GM12878 (cell line): ENCODE results near the gene CACNA2D1. TPM values are rescaled to one million over a fixed set of nuclear protein-coding genes. Genes with fewer than 3 reads are reported as not detected.

Experiments
- ATAC-seq: fragments of 200-7000 bp; cut with Tn5 transposase; 3 replicates; pipeline ENCODE4 v1.9.1; 2020; ENCODE audit warnings: mild to moderate bottlenecking, moderate library complexity
- BruUV-seq: library from RNA; stranded (reverse); fragments of 400-500 nt; replicated peaks from 2 replicates; lab custom pipeline; 2021; lab: Mats Ljungman, UMichigan
- CTCF ChIA-PET: fragments of 300-600 bp; sonication (Branson Sonifier 250); formaldehyde crosslinking; extraction: SDS; loops from one replicate; lab custom pipeline; 2021; ENCODE audit warnings: inconsistent platforms; lab: Yijun Ruan, JAX
- POLR2A ChIA-PET: fragments of 350-600 bp; formaldehyde crosslinking; extraction: SDS; loops from one replicate; lab custom pipeline; 2021; ENCODE audit warnings: inconsistent platforms; lab: Charles Lee
- RAD21 ChIA-PET: fragments of 300-600 bp; sonication (Branson Sonifier 250); formaldehyde crosslinking; loops from one replicate; lab custom pipeline; 2023; ENCODE audit warnings: antibody characterized with exemption; ENCODE audit not compliant: unreplicated experiment; lab: Charles Lee
- SMC1A ChIA-PET: fragments of 300-600 bp; sonication (Branson Sonifier 250); formaldehyde crosslinking; loops from one replicate; lab custom pipeline; 2023; ENCODE audit not compliant: unreplicated experiment, uncharacterized antibody; lab: Charles Lee
- DNase-seq: peaks from one replicate; pipeline ENCODE4 v3.0.0-alpha.2; 2011; ENCODE audit warnings: low read depth, low spot score
- FAIRE-seq: peaks from 3 replicates; lab custom pipeline; 2011; peaks lifted over from hg19 to GRCh38; lab: Jason Lieb, UNC
- H2AFZ ChIP-seq: 2 replicates; pipeline ENCODE4 v1.6.0; 2011; ENCODE audit warnings: low read depth, low read length, control low read depth; ENCODE audit not compliant: control insufficient read depth
- H3K27ac ChIP-seq: 2 replicates; pipeline ENCODE4 v1.5.1; 2011; ENCODE audit warnings: control low read depth; ENCODE audit not compliant: control insufficient read depth, insufficient read depth
- H3K27me3 ChIP-seq, 2 experiments: replicated peaks in 1 of 2; 2 replicates each; pipeline versions ENCODE4 v1.6.0 to v1.6.1; 2011; ENCODE audit warnings: low read length in 1 of 2; ENCODE audit not compliant: control insufficient read depth in 2 of 2, insufficient read depth in 2 of 2
- H3K36me3 ChIP-seq, 2 experiments: 2 replicates each; pipeline ENCODE4 v1.5.1; 2011; ENCODE audit warnings: low read length in 1 of 2; ENCODE audit not compliant: control insufficient read depth in 2 of 2, insufficient read depth in 2 of 2
- H3K4me1 ChIP-seq: 2 replicates; pipeline ENCODE4 v1.6.1; 2011; ENCODE audit warnings: mild to moderate bottlenecking, low read length, moderate library complexity, mixed read lengths; ENCODE audit not compliant: control insufficient read depth, insufficient read depth
- H3K4me2 ChIP-seq: 2 replicates; pipeline ENCODE4 v1.6.0; 2011; ENCODE audit warnings: control low read depth; ENCODE audit not compliant: control insufficient read depth, insufficient read depth
- H3K4me3 ChIP-seq: fragments of 200-600 bp; sonication (generic); 2 replicates; pipeline ENCODE4 v1.5.1; 2016
- H3K79me2 ChIP-seq: 2 replicates; pipeline ENCODE4 v1.6.0; 2011; ENCODE audit warnings: low read length; ENCODE audit not compliant: control insufficient read depth, insufficient read depth
- H3K9ac ChIP-seq: 2 replicates; pipeline ENCODE4 v1.8.0; 2011; ENCODE audit warnings: low read length, control low read depth, mixed read lengths; ENCODE audit not compliant: control insufficient read depth, insufficient read depth
- H3K9me3 ChIP-seq: replicated peaks from 3 replicates; pipeline ENCODE4 v1.5.1; 2011; ENCODE audit warnings: mild to moderate bottlenecking, low read length; ENCODE audit not compliant: control insufficient read depth, insufficient read depth
- H4K20me1 ChIP-seq: 2 replicates; pipeline ENCODE4 v1.6.0; 2011; ENCODE audit not compliant: control insufficient read depth, insufficient read depth
- ASH2L ChIP-seq: fragments of 300-600, 200-600 bp; sonication (generic); IDR thresholded peaks from 2 replicates; pipeline ENCODE4 v1.6.1; 2017; ENCODE audit warnings: low read depth, mild to moderate bottlenecking, borderline replicate concordance
- ATF2 ChIP-seq: IDR thresholded peaks from 2 replicates; pipeline ENCODE4 v1.6.1; 2012; ENCODE audit warnings: low read length, inconsistent platforms
- CHD2 ChIP-seq: IDR thresholded peaks from 2 replicates; pipeline ENCODE4 v1.6.1; 2011; ENCODE audit warnings: low read depth, low read length, improper control_type of control experiment, borderline replicate concordance
- FOS ChIP-seq: IDR thresholded peaks from 3 replicates; pipeline ENCODE4 v1.6.1; 2011; ENCODE audit warnings: borderline replicate concordance; ENCODE audit not compliant: insufficient read length; ENCODE audit errors: extremely low read depth
- HDGF ChIP-seq: fragments of 450-650 bp; IDR thresholded peaks from 2 replicates; pipeline ENCODE4 v1.6.1; 2016; ENCODE audit warnings: antibody characterized with exemption
- IRF3 ChIP-seq: fragments of 450-650 bp; IDR thresholded peaks from 2 replicates; pipeline ENCODE4 v1.6.1; 2014; ENCODE audit warnings: mild to moderate bottlenecking
- LARP7 ChIP-seq: fragments of 450-650 bp; IDR thresholded peaks from 2 replicates; pipeline ENCODE4 v1.6.1; 2017; ENCODE audit warnings: mild to moderate bottlenecking
- NR2F1 ChIP-seq: fragments of 450-650 bp; conservative IDR thresholded peaks from 2 replicates; pipeline ENCODE4 v1.6.1; 2017; ENCODE audit warnings: mild to moderate bottlenecking
- PAX5 ChIP-seq: IDR thresholded peaks from 2 replicates; pipeline ENCODE4 v1.6.1; 2011; ENCODE audit warnings: low read depth, low read length, borderline replicate concordance
- SMAD5 ChIP-seq: IDR thresholded peaks from 2 replicates; pipeline ENCODE4 v1.6.1; 2016; ENCODE audit warnings: antibody characterized with exemption, low read depth
- SUZ12 ChIP-seq: fragments of 200-600 bp; sonication (generic); IDR thresholded peaks from one replicate; pipeline ENCODE4 v1.6.1; 2018; ENCODE audit warnings: antibody characterized with exemption, mild to moderate bottlenecking; ENCODE audit not compliant: unreplicated experiment
- ZBED1 ChIP-seq: IDR thresholded peaks from 2 replicates; pipeline ENCODE4 v1.6.1; 2016; ENCODE audit warnings: borderline replicate concordance
- ZBTB11 ChIP-seq: fragments of 450-650 bp; formaldehyde crosslinking; IDR thresholded peaks from 2 replicates; pipeline ENCODE4 v1.5.0; 2022; ENCODE audit warnings: mild to moderate bottlenecking, missing genetic modification characterization
- ZBTB33 ChIP-seq: fragments of 450-650 bp; IDR thresholded peaks from 2 replicates; pipeline ENCODE4 v1.6.1; 2017; ENCODE audit warnings: mild to moderate bottlenecking
- WGBS: methylation state at CpG from one replicate; pipeline ENCODE4 v1.1.6; 2016; ENCODE audit warnings: low lambda C conversion rate; ENCODE audit not compliant: insufficient replicate concordance, insufficient coverage; ENCODE audit errors: missing lambda C conversion rate; 5-methylcytosine and 5-hydroxymethylcytosine counted together
- in situ Hi-C: fragments of 300-500 bp; cut with MboI; formaldehyde crosslinking; loops from 9 replicates; pipeline ENCODE4 v1.14.3; 2018; ENCODE audit warnings: mixed read lengths
- intact Hi-C: fragments of 100-400 bp; cut with micrococcal nuclease; formaldehyde crosslinking; loops from one replicate; pipeline ENCODE4 v1.14.2; 2022; ENCODE audit not compliant: unreplicated experiment
- polyA plus RNA-seq, 11 experiments: library from polyadenylated mRNA; depleted of rRNA in 4 of 11; unstranded in 6 of 11; stranded (reverse) in 5 of 11; fragments of >200 nt; fragmentation: Nextera tagmentation in 4 of 11; fragmentation: Illumina TruSeq in 1 of 11; extraction: Ambion mirVana in 4 of 11; extraction: Trizol in 1 of 11; gene quantifications; 1 replicate in 1 of 11; 2 replicates in 10 of 11; pipeline versions ENCODE4 v1.2.1 to v1.2.3, GENCODE V29; 2011 to 2016; ENCODE audit warnings: inconsistent platforms in 2 of 11, missing spikeins in 2 of 11, low read depth in 1 of 11
- total RNA-seq, 4 experiments: library from RNA; depleted of rRNA in 3 of 4; stranded (reverse); fragments of >200 nt in 3 of 4; fragmentation: Illumina TruSeq in 1 of 4; extraction: Trizol in 1 of 4; gene quantifications; 2 replicates each; pipeline versions ENCODE4 v1.2.1 to v1.2.3, GENCODE V29; 2013 to 2021

The CACNA2D1 gene
- total and polyA plus RNA-seq, 10 of the 15 experiments (the other 5 are each of a cell fraction or from before 2014, with no cell fraction given): 0.14 to 14.8 (median 0.97) TPM

DNA sequence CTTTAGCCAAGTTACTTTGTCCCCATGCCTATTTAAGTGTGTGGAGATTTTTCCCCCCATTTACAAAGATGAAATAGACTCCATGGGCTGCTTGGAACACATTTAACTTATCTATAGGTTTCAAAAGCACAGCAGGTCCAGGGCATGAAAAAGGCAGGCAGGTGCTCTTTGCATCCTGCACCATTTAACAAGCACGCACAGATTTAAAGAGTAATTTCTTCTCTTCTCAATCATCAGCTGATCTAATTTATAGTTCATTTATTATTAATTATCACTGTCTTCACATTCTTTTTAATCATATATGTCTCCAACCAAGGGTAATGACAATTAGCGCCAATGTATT, 156.8 kb downstream of the CACNA2D1 start:
- POLR2A ChIA-PET: no interaction called here
- Histone ChIP-seq H3K9ac (no peak overlapping the region), H3K4me1 (no peaks in the 10 kb centered on the region), H3K9me3 (no peaks in the 10 kb centered on the region), H3K27me3 (no peaks in the 10 kb centered on the region), H3K36me3 (no peaks in the 10 kb centered on the region), H3K79me2 (no peaks in the 10 kb centered on the region), H4K20me1 (no peaks in the 10 kb centered on the region), H3K4me2 (no peak overlapping the region), H3K4me3 (no peak overlapping the region), H2AFZ (no peak overlapping the region), H3K27ac (no peak overlapping the region)
- in situ Hi-C loops: no loop called here
- intact Hi-C loops: no loop called here
- SMC1A ChIA-PET: interaction anchor here (0.9 to 1.8 kb wide), 6 partner anchors 20 to 138 kb away, joined by 3 to 4 read pairs (median 3); no protein-coding TSS in a partner anchor
- CTCF ChIA-PET: interaction anchor here (0.6 to 1.6 kb wide), 6 partner anchors 11 to 89 kb away, joined by 3 to 4 read pairs (median 3); no protein-coding TSS in a partner anchor
- FAIRE-seq (no peak), DNase-seq (no peak), ATAC-seq (no peak)
- WGBS: 48% methylated on average over 2 of the region's 2 CpGs
- no TSS peak for BruUV-seq
- RAD21 ChIA-PET: interaction anchor here (0.5 to 1.0 kb wide), 4 partner anchors 26 to 152 kb away, joined by 3 read pairs; no protein-coding TSS in a partner anchor
- TF ChIP-seq ASH2L (no peak), ATF2 (no peak), ZBTB11 (no peak), LARP7 (no peak), SUZ12 (no peak), HDGF (no peak), NR2F1 (no peak), IRF3 (no peak), CHD2 (no peak), ZBTB33 (no peak), SMAD5 (no peak), ZBED1 (no peak), PAX5 (no peak), FOS (no peak)
